HEK293 (cell line): ENCODE results near the gene UBE2C.

Experiments
- CTCF ChIA-PET: fragments of 350-600 bp; formaldehyde crosslinking; extraction: SDS; loops from one replicate; lab custom pipeline; 2021; ENCODE audit warnings: antibody characterized with exemption; lab: Yijun Ruan, JAX
- POLR2A ChIA-PET: fragments of 300-600 bp; formaldehyde crosslinking; extraction: SDS; loops from one replicate; lab custom pipeline; 2020; ENCODE audit warnings: antibody characterized with exemption, inconsistent platforms; lab: Yijun Ruan, JAX
- H3K27ac ChIP-seq: fragments of 200-500 bp; sonication (Bioruptor generic); 2 replicates; pipeline ENCODE4 v1.5.1; 2014; ENCODE audit warnings: low read depth, low read length, control low read depth, inconsistent platforms; ENCODE audit errors: extremely low read depth
- H3K36me3 ChIP-seq, 2 experiments: fragments of 200-500 bp in 1 of 2; sonication (Bioruptor generic) in 1 of 2; 1 replicate in 1 of 2; 2 replicates in 1 of 2; pipeline ENCODE4 v1.5.1; 2014 to 2017; ENCODE audit warnings: inconsistent platforms in 2 of 2, low read length in 2 of 2; ENCODE audit not compliant: control insufficient read depth in 2 of 2, insufficient read depth in 1 of 2
- H3K4me1 ChIP-seq: fragments of 200-500 bp; sonication (Bioruptor generic); 2 replicates; pipeline ENCODE4 v1.5.1; 2014; ENCODE audit warnings: mild to moderate bottlenecking, low read length, inconsistent platforms; ENCODE audit not compliant: control insufficient read depth, insufficient read depth
- H3K4me3 ChIP-seq: 2 replicates; pipeline ENCODE4 v1.5.1; 2011; ENCODE audit warnings: low read depth, mild to moderate bottlenecking, control low read depth, low read length, moderate library complexity
- H3K9me3 ChIP-seq: fragments of 200-500 bp; sonication (Bioruptor generic); 2 replicates; pipeline ENCODE4 v1.5.1; 2014; ENCODE audit warnings: low read depth, low read length, inconsistent platforms; ENCODE audit not compliant: control insufficient read depth, insufficient read depth
- HIC1 ChIP-seq: fragments of 450-650 bp; formaldehyde crosslinking; IDR thresholded peaks from 2 replicates; pipeline ENCODE4 v1.5.1; 2016; ENCODE audit warnings: missing biosample characterization, missing genetic modification characterization
- OSR2 ChIP-seq: fragments of 450-650 bp; formaldehyde crosslinking; IDR thresholded peaks from 2 replicates; pipeline ENCODE4 v1.5.1; 2016; ENCODE audit warnings: missing biosample characterization, missing genetic modification characterization
- PRDM2 ChIP-seq: fragments of 450-650 bp; formaldehyde crosslinking; IDR thresholded peaks from 2 replicates; pipeline ENCODE4 v1.5.1; 2016; ENCODE audit warnings: missing biosample characterization, missing genetic modification characterization, borderline replicate concordance
- SETDB1 ChIP-seq: IDR thresholded peaks from one replicate; pipeline ENCODE4 v1.6.1; 2017; ENCODE audit warnings: mild to moderate bottlenecking, low read length, moderate library complexity, mixed read lengths; ENCODE audit not compliant: insufficient read length
- ZBTB8A ChIP-seq: fragments of 450-650 bp; formaldehyde crosslinking; IDR thresholded peaks from 2 replicates; pipeline ENCODE4 v1.5.1; 2016; ENCODE audit warnings: missing biosample characterization, missing genetic modification characterization
- ZFHX2 ChIP-seq: fragments of 450-650 bp; formaldehyde crosslinking; conservative IDR thresholded peaks from 2 replicates; pipeline ENCODE4 v1.5.1; 2016; ENCODE audit warnings: missing biosample characterization, missing genetic modification characterization
- ZNF132 ChIP-seq: fragments of 450-650 bp; formaldehyde crosslinking; IDR thresholded peaks from 2 replicates; pipeline ENCODE4 v1.5.1; 2017; ENCODE audit warnings: missing biosample characterization, missing genetic modification characterization, borderline replicate concordance
- ZNF18 ChIP-seq: fragments of 450-650 bp; formaldehyde crosslinking; IDR thresholded peaks from 2 replicates; pipeline ENCODE4 v1.5.1; 2016; ENCODE audit warnings: missing biosample characterization, missing genetic modification characterization
- ZNF202 ChIP-seq: fragments of 450-650 bp; formaldehyde crosslinking; IDR thresholded peaks from 2 replicates; pipeline ENCODE4 v1.5.1; 2016; ENCODE audit warnings: missing biosample characterization, missing genetic modification characterization, borderline replicate concordance
- ZNF248 ChIP-seq: fragments of 450-650 bp; formaldehyde crosslinking; IDR thresholded peaks from 2 replicates; pipeline ENCODE4 v1.5.1; 2017; ENCODE audit warnings: missing biosample characterization, missing genetic modification characterization
- ZNF362 ChIP-seq: fragments of 450-650 bp; formaldehyde crosslinking; IDR thresholded peaks from 2 replicates; pipeline ENCODE4 v1.5.1; 2016; ENCODE audit warnings: missing biosample characterization, missing genetic modification characterization
- ZNF530 ChIP-seq: fragments of 450-650 bp; formaldehyde crosslinking; IDR thresholded peaks from 2 replicates; pipeline ENCODE4 v1.5.1; 2016; ENCODE audit warnings: low read depth, missing biosample characterization, missing genetic modification characterization
- ZNF600 ChIP-seq: fragments of 450-650 bp; formaldehyde crosslinking; IDR thresholded peaks from 2 replicates; pipeline ENCODE4 v1.5.1; 2016; ENCODE audit warnings: missing biosample characterization, missing genetic modification characterization
- TF ChIP-seq, protein P1 (sequence below): fragments of 450-650 bp; formaldehyde crosslinking; IDR thresholded peaks from 2 replicates; pipeline ENCODE4 v1.5.1; 2016; ENCODE audit warnings: missing biosample characterization, missing genetic modification characterization
- TF ChIP-seq, protein P2 (sequence below): fragments of 450-650 bp; formaldehyde crosslinking; IDR thresholded peaks from 2 replicates; pipeline ENCODE4 v1.5.1; 2016; ENCODE audit warnings: missing biosample characterization, missing genetic modification characterization

UBE2C gene

GRCh38 chr20:45775411-45775810 lies 37.0 kb upstream of the UBE2C start (continued):
- no peak for TF ChIP-seq ZNF18 (tag by site-specific recombination)
- no peak for TF ChIP-seq ZBTB8A (tag by site-specific recombination)

DNA sequence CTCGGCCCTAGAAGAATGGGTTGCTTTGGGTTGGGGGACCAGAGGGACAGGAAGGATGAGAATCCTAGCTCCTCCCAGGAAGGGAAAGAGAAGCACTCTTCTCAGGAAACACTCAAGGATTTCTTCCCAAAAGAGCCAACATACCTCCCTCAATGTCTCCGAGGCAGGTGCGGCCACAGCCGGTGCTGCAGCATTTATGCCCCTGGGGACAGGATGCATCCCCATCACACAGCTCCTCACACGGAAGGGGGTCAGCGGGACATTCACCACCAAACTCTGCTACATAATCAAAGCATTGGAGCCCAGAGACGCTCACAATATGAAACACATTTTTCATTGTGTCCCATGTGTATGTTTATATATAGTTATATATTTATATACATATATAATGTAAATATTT lies 35.5 kb upstream of the UBE2C start:
- POLR2A ChIA-PET = no interaction called here
- no peak overlapping the region for H3K4me3 ChIP-seq
- TF ChIP-seq ZNF202 (tag by site-specific recombination) (no peak), ZFHX2 (no peak), ZNF530 (tag by site-specific recombination) (no peak), ZNF132 (no peak), ZNF248 (tag by site-specific recombination) (no peak), OSR2 (tag by site-specific recombination) (no peak), ZNF600 (no peak), SETDB1 (no peak), PRDM2 (tag by site-specific recombination) (no peak), ZNF362 (tag by site-specific recombination) (no peak), HIC1 (no peak), ZBTB8A (tag by site-specific recombination) (no peak)
- TF ChIP-seq, protein P1, sequence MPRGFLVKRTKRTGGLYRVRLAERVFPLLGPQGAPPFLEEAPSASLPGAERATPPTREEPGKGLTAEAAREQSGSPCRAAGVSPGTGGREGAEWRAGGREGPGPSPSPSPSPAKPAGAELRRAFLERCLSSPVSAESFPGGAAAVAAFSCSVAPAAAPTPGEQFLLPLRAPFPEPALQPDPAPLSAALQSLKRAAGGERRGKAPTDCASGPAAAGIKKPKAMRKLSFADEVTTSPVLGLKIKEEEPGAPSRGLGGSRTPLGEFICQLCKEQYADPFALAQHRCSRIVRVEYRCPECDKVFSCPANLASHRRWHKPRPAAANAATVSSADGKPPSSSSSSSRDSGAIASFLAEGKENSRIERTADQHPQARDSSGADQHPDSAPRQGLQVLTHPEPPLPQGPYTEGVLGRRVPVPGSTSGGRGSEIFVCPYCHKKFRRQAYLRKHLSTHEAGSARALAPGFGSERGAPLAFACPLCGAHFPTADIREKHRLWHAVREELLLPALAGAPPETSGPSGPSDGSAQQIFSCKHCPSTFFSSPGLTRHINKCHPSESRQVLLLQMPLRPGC (tag by site-specific recombination) = no peak
- TF ChIP-seq, protein P2, sequence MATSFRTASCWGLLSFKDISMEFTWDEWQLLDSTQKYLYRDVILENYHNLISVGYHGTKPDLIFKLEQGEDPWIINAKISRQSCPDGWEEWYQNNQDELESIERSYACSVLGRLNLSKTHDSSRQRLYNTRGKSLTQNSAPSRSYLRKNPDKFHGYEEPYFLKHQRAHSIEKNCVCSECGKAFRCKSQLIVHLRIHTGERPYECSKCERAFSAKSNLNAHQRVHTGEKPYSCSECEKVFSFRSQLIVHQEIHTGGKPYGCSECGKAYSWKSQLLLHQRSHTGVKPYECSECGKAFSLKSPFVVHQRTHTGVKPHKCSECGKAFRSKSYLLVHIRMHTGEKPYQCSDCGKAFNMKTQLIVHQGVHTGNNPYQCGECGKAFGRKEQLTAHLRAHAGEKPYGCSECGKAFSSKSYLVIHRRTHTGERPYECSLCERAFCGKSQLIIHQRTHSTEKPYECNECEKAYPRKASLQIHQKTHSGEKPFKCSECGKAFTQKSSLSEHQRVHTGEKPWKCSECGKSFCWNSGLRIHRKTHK = no peak
- TF ChIP-seq, all 188 proteins: peak for 0
- Histone ChIP-seq H3K27ac (no peak overlapping the region), H3K4me1 (peaks cover 16% of the 10 kb centered on the region), H3K9me3 (no peaks in the 10 kb centered on the region), H3K36me3 (no peaks in the 10 kb centered on the region)
- CTCF ChIA-PET = interaction anchor here (0.6 kb wide), 1 partner anchor 683 kb away, joined by 3 read pairs; no protein-coding TSS in a partner anchor
